ENCODE measurements around the gene SUSD4. TPM values are rescaled to one million over a fixed set of nuclear protein-coding genes. Genes with fewer than 3 reads are reported as not detected.
A peak's percentile ranks its signal among the peaks of the same experiment; 100 is the strongest.

SUSD4 gene
- total RNA-seq, 1 donor from 2014 or later = 0.79 TPM

GRCh38 chr1:223222377-223222776 lies 141.6 kb downstream of the SUSD4 start:
- FAIRE-seq (no peak), DNase-seq (ENCODE audit: low read depth) (no peak)
- no peaks in the 10 kb centered on the region for H3K36me3 ChIP-seq (ENCODE audit: control insufficient read depth, insufficient read depth, low read length)
- H3K27me3 ChIP-seq (ENCODE audit: control insufficient read depth, insufficient read depth, low read length) = no peaks in the 10 kb centered on the region
- no peak overlapping the region for H3K4me3 ChIP-seq (ENCODE audit: low read depth, low read length)
- TF ChIP-seq CTCF (IDR thresholded peaks at IDR 0.05; ENCODE audit: insufficient read depth, low read length, severe bottlenecking) = no peak

GRCh38 chr1:223221686-223222085 lies 142.3 kb downstream of the SUSD4 start:
- H3K4me3 ChIP-seq (ENCODE audit: low read depth, low read length) = no peak overlapping the region
- DNase-seq (ENCODE audit: low read depth) = no peak
- H3K36me3 ChIP-seq (ENCODE audit: control insufficient read depth, insufficient read depth, low read length) = no peaks in the 10 kb centered on the region
- no peak for TF ChIP-seq CTCF (IDR thresholded peaks at IDR 0.05; ENCODE audit: insufficient read depth, low read length, severe bottlenecking)
- FAIRE-seq = no peak
- no peaks in the 10 kb centered on the region for H3K27me3 ChIP-seq (ENCODE audit: control insufficient read depth, insufficient read depth, low read length)

- DNase-seq (ENCODE audit: low read depth) = peak; percentile 63
- TF ChIP-seq CTCF (IDR thresholded peaks at IDR 0.05; ENCODE audit: insufficient read depth, low read length, severe bottlenecking) = no peak
- Histone ChIP-seq H3K27me3 (ENCODE audit: control insufficient read depth, insufficient read depth, low read length) (no peaks in the 10 kb centered on the region), H3K36me3 (ENCODE audit: control insufficient read depth, insufficient read depth, low read length) (no peaks in the 10 kb centered on the region), H3K4me3 (ENCODE audit: low read depth, low read length) (no peak overlapping the region)
- FAIRE-seq = no peak
Measured at GRCh38 chr1:223219846-223220610, 143.9 kb downstream of the SUSD4 start.

- DNase-seq (ENCODE audit: low read depth) (no peak), FAIRE-seq (no peak)
- TF ChIP-seq CTCF (IDR thresholded peaks at IDR 0.05; ENCODE audit: insufficient read depth, low read length, severe bottlenecking) = no peak
- Histone ChIP-seq H3K36me3 (ENCODE audit: control insufficient read depth, insufficient read depth, low read length) (no peaks in the 10 kb centered on the region), H3K27me3 (ENCODE audit: control insufficient read depth, insufficient read depth, low read length) (no peaks in the 10 kb centered on the region), H3K4me3 (ENCODE audit: low read depth, low read length) (no peak overlapping the region)
Measured at GRCh38 chr1:223219318-223219635, 144.7 kb downstream of the SUSD4 start.

GRCh38 chr1:223217781-223218180 lies 146.2 kb downstream of the SUSD4 start:
- DNase-seq (ENCODE audit: low read depth) = no peak
- TF ChIP-seq CTCF (IDR thresholded peaks at IDR 0.05; ENCODE audit: insufficient read depth, low read length, severe bottlenecking) = no peak
- FAIRE-seq = no peak
- H3K27me3 ChIP-seq (ENCODE audit: control insufficient read depth, insufficient read depth, low read length) = no peaks in the 10 kb centered on the region
- H3K36me3 ChIP-seq (ENCODE audit: control insufficient read depth, insufficient read depth, low read length) = no peaks in the 10 kb centered on the region
- H3K4me3 ChIP-seq (ENCODE audit: low read depth, low read length) = no peak overlapping the region
